ENCODE results near the gene DUT.

Gene DUT

GRCh38 chr15:48371550-48371949 lies 40.3 kb downstream of the DUT start:
- no peak for DNase-seq (ENCODE audit: low spot score)

GRCh38 chr15:48371961-48372360 lies 40.7 kb downstream of the DUT start:
- no peak for DNase-seq (ENCODE audit: low spot score)

GRCh38 chr15:48373821-48374451 lies 42.7 kb downstream of the DUT start:
- DNase-seq (ENCODE audit: low spot score), result no peak

GRCh38 chr15:48374472-48374871 lies 43.2 kb downstream of the DUT start:
- no peak for DNase-seq (ENCODE audit: low spot score)

GRCh38 chr15:48375767-48376166 lies 44.5 kb downstream of the DUT start:
- DNase-seq (ENCODE audit: low spot score), result no peak

GRCh38 chr15:48380198-48380597 lies 49.0 kb downstream of the DUT start:
- DNase-seq (ENCODE audit: low spot score), result no peak

- DNase-seq (ENCODE audit: low spot score), result no peak
These were observed 50.6 kb downstream of the DUT start for GRCh38 chr15:48381861-48382260.

- DNase-seq (ENCODE audit: low spot score), result no peak
These were observed 51.8 kb downstream of the DUT start for GRCh38 chr15:48383031-48383430.

GRCh38 chr15:48384616-48385015 lies 53.4 kb downstream of the DUT start:
- DNase-seq (ENCODE audit: low spot score), result no peak

GRCh38 chr15:48385031-48385830 lies 54.0 kb downstream of the DUT start:
- no peak for DNase-seq (ENCODE audit: low spot score)

- peak; percentile 23 for DNase-seq (ENCODE audit: low spot score)
These were observed 57.0 kb downstream of the DUT start for GRCh38 chr15:48388016-48388851.

- DNase-seq (ENCODE audit: low spot score), result no peak
These were observed 57.7 kb downstream of the DUT start for GRCh38 chr15:48388910-48389309.

GRCh38 chr15:48389691-48390143 lies 58.5 kb downstream of the DUT start:
- no peak for DNase-seq (ENCODE audit: low spot score)

- no peak for DNase-seq (ENCODE audit: low spot score)
These were observed 60.7 kb downstream of the DUT start for GRCh38 chr15:48391950-48392349.

- no peak for DNase-seq (ENCODE audit: low spot score)
These were observed 61.1 kb downstream of the DUT start for GRCh38 chr15:48392356-48392755.

Data from iPS-NIHi11 (cell line).